GM12878 (cell line): ENCODE data around the gene MARCHF4. TPM values are rescaled to one million over a fixed set of nuclear protein-coding genes. Genes with fewer than 3 reads are reported as not detected.
"Not testable (repeated sequence)": the region's sequence is repeated elsewhere in the genome, so short reads cannot be mapped to it uniquely, and the experiment has no call there.

Experiments
- ATAC-seq: fragments of 200-7000 bp; cut with Tn5 transposase; 3 replicates; pipeline ENCODE4 v1.9.1; 2020; ENCODE audit warnings: mild to moderate bottlenecking, moderate library complexity
- BruUV-seq: library from RNA; stranded (reverse); fragments of 400-500 nt; replicated peaks from 2 replicates; lab custom pipeline; 2021; lab: Mats Ljungman, UMichigan
- CTCF ChIA-PET: fragments of 300-600 bp; sonication (Branson Sonifier 250); formaldehyde crosslinking; extraction: SDS; loops from one replicate; lab custom pipeline; 2021; ENCODE audit warnings: inconsistent platforms; lab: Yijun Ruan, JAX
- POLR2A ChIA-PET: fragments of 350-600 bp; formaldehyde crosslinking; extraction: SDS; loops from one replicate; lab custom pipeline; 2021; ENCODE audit warnings: inconsistent platforms; lab: Charles Lee
- RAD21 ChIA-PET: fragments of 300-600 bp; sonication (Branson Sonifier 250); formaldehyde crosslinking; loops from one replicate; lab custom pipeline; 2023; ENCODE audit warnings: antibody characterized with exemption; ENCODE audit not compliant: unreplicated experiment; lab: Charles Lee
- SMC1A ChIA-PET: fragments of 300-600 bp; sonication (Branson Sonifier 250); formaldehyde crosslinking; loops from one replicate; lab custom pipeline; 2023; ENCODE audit not compliant: unreplicated experiment, uncharacterized antibody; lab: Charles Lee
- DNase-seq: peaks from one replicate; pipeline ENCODE4 v3.0.0-alpha.2; 2011; ENCODE audit warnings: low read depth, low spot score
- FAIRE-seq: peaks from 3 replicates; lab custom pipeline; 2011; peaks lifted over from hg19 to GRCh38; lab: Jason Lieb, UNC
- H2AFZ ChIP-seq: 2 replicates; pipeline ENCODE4 v1.6.0; 2011; ENCODE audit warnings: low read depth, low read length, control low read depth; ENCODE audit not compliant: control insufficient read depth
- H3K27ac ChIP-seq: 2 replicates; pipeline ENCODE4 v1.5.1; 2011; ENCODE audit warnings: control low read depth; ENCODE audit not compliant: control insufficient read depth, insufficient read depth
- H3K27me3 ChIP-seq, 2 experiments: replicated peaks in 1 of 2; 2 replicates each; pipeline versions ENCODE4 v1.6.0 to v1.6.1; 2011; ENCODE audit warnings: low read length in 1 of 2; ENCODE audit not compliant: control insufficient read depth in 2 of 2, insufficient read depth in 2 of 2
- H3K36me3 ChIP-seq, 2 experiments: 2 replicates each; pipeline ENCODE4 v1.5.1; 2011; ENCODE audit warnings: low read length in 1 of 2; ENCODE audit not compliant: control insufficient read depth in 2 of 2, insufficient read depth in 2 of 2
- H3K4me1 ChIP-seq: 2 replicates; pipeline ENCODE4 v1.6.1; 2011; ENCODE audit warnings: mild to moderate bottlenecking, low read length, moderate library complexity, mixed read lengths; ENCODE audit not compliant: control insufficient read depth, insufficient read depth
- H3K4me2 ChIP-seq: 2 replicates; pipeline ENCODE4 v1.6.0; 2011; ENCODE audit warnings: control low read depth; ENCODE audit not compliant: control insufficient read depth, insufficient read depth
- H3K4me3 ChIP-seq: fragments of 200-600 bp; sonication (generic); 2 replicates; pipeline ENCODE4 v1.5.1; 2016
- H3K79me2 ChIP-seq: 2 replicates; pipeline ENCODE4 v1.6.0; 2011; ENCODE audit warnings: low read length; ENCODE audit not compliant: control insufficient read depth, insufficient read depth
- H3K9ac ChIP-seq: 2 replicates; pipeline ENCODE4 v1.8.0; 2011; ENCODE audit warnings: low read length, control low read depth, mixed read lengths; ENCODE audit not compliant: control insufficient read depth, insufficient read depth
- H3K9me3 ChIP-seq: replicated peaks from 3 replicates; pipeline ENCODE4 v1.5.1; 2011; ENCODE audit warnings: mild to moderate bottlenecking, low read length; ENCODE audit not compliant: control insufficient read depth, insufficient read depth
- H4K20me1 ChIP-seq: 2 replicates; pipeline ENCODE4 v1.6.0; 2011; ENCODE audit not compliant: control insufficient read depth, insufficient read depth
- CTCF ChIP-seq, 3 experiments: IDR thresholded peaks in 2 of 3; conservative IDR thresholded peaks in 1 of 3; 2 replicates each; pipeline ENCODE4 v1.5.1; 2011; ENCODE audit warnings: low read depth in 3 of 3, low read length in 3 of 3, mild to moderate bottlenecking in 3 of 3, control low read depth in 2 of 3, moderate library complexity in 2 of 3, inconsistent platforms in 1 of 3, mixed read lengths in 1 of 3; ENCODE audit not compliant: control insufficient read depth in 2 of 3, insufficient read depth in 1 of 3; ENCODE audit errors: extremely low read depth in 1 of 3
- E2F8 ChIP-seq: fragments of 450-650 bp; IDR thresholded peaks from 2 replicates; pipeline ENCODE4 v1.6.1; 2018; ENCODE audit warnings: mild to moderate bottlenecking, low read depth, moderate library complexity; ENCODE audit not compliant: partially characterized antibody
- EZH2 ChIP-seq: IDR thresholded peaks from 2 replicates; pipeline ENCODE4 v1.6.1; 2012; ENCODE audit warnings: low read depth, mild to moderate bottlenecking, control low read depth, inconsistent platforms, low read length, borderline replicate concordance; ENCODE audit not compliant: control insufficient read depth
- GATAD2B ChIP-seq: fragments of 450-650 bp; conservative IDR thresholded peaks from 2 replicates; pipeline ENCODE4 v1.6.1; 2017; ENCODE audit warnings: low read depth, mild to moderate bottlenecking, moderate library complexity
- MXI1 ChIP-seq: fragments of 150-350 bp; IDR thresholded peaks from 2 replicates; pipeline ENCODE4 v1.6.1; 2011; ENCODE audit warnings: low read depth, mild to moderate bottlenecking, inconsistent platforms, low read length, improper control_type of control experiment
- NBN ChIP-seq: fragments of 450-650 bp; IDR thresholded peaks from 2 replicates; pipeline ENCODE4 v1.6.1; 2016
- RELB ChIP-seq: fragments of 450-650 bp; IDR thresholded peaks from 2 replicates; pipeline ENCODE4 v1.6.1; 2017; ENCODE audit warnings: low read depth, mild to moderate bottlenecking, moderate library complexity
- WGBS: methylation state at CpG from one replicate; pipeline ENCODE4 v1.1.6; 2016; ENCODE audit warnings: low lambda C conversion rate; ENCODE audit not compliant: insufficient replicate concordance, insufficient coverage; ENCODE audit errors: missing lambda C conversion rate; 5-methylcytosine and 5-hydroxymethylcytosine counted together
- in situ Hi-C: fragments of 300-500 bp; cut with MboI; formaldehyde crosslinking; loops from 9 replicates; pipeline ENCODE4 v1.14.3; 2018; ENCODE audit warnings: mixed read lengths
- intact Hi-C: fragments of 100-400 bp; cut with micrococcal nuclease; formaldehyde crosslinking; loops from one replicate; pipeline ENCODE4 v1.14.2; 2022; ENCODE audit not compliant: unreplicated experiment
- polyA plus RNA-seq, 11 experiments: library from polyadenylated mRNA; depleted of rRNA in 4 of 11; unstranded in 6 of 11; stranded (reverse) in 5 of 11; fragments of >200 nt; fragmentation: Nextera tagmentation in 4 of 11; fragmentation: Illumina TruSeq in 1 of 11; extraction: Ambion mirVana in 4 of 11; extraction: Trizol in 1 of 11; gene quantifications; 1 replicate in 1 of 11; 2 replicates in 10 of 11; pipeline versions ENCODE4 v1.2.1 to v1.2.3, GENCODE V29; 2011 to 2016; ENCODE audit warnings: inconsistent platforms in 2 of 11, missing spikeins in 2 of 11, low read depth in 1 of 11
- total RNA-seq, 4 experiments: library from RNA; depleted of rRNA in 3 of 4; stranded (reverse); fragments of >200 nt in 3 of 4; fragmentation: Illumina TruSeq in 1 of 4; extraction: Trizol in 1 of 4; gene quantifications; 2 replicates each; pipeline versions ENCODE4 v1.2.1 to v1.2.3, GENCODE V29; 2013 to 2021

The MARCHF4 gene
- total and polyA plus RNA-seq, 10 of the 15 experiments (the other 5 are each of a cell fraction or from before 2014, with no cell fraction given) = not detected

GRCh38 chr2:216387262-216387661 is 15.0 kb upstream of the MARCHF4 start (continued):
- TF ChIP-seq CTCF (IDR thresholded peaks at IDR 0.05 in 2 of 3, conservative IDR thresholded peaks at IDR 0.05 in 1 of 3; ENCODE audit: control insufficient read depth in 2 of 3, extremely low read depth in 1 of 3, insufficient read depth in 1 of 3, low read depth in 3 of 3, low read length in 3 of 3) (no peak), RELB (no peak)
- TF ChIP-seq, all 136 proteins: peak for 0

GRCh38 chr2:216385478-216385877 is 13.2 kb upstream of the MARCHF4 start:
- ChIA-PET CTCF (no interaction called here), RAD21 (no interaction called here), SMC1A (no interaction called here), POLR2A (no interaction called here)
- in situ Hi-C loops (no loop called here), intact Hi-C loops (no loop called here)
- Histone ChIP-seq H3K4me2 (no peak overlapping the region), H3K27ac (no peak overlapping the region), H3K36me3 (no peaks in the 10 kb centered on the region), H3K27me3 (no peaks in the 10 kb centered on the region), H3K9ac (no peak overlapping the region), H3K79me2 (no peaks in the 10 kb centered on the region), H3K9me3 (no peaks in the 10 kb centered on the region), H2AFZ (no peak overlapping the region), H3K4me1 (no peaks in the 10 kb centered on the region), H3K4me3 (no peak overlapping the region), H4K20me1 (no peaks in the 10 kb centered on the region)
- no peak for FAIRE-seq
- BruUV-seq = no TSS peak
- DNase-seq = no peak
- no peak for ATAC-seq
- TF ChIP-seq MXI1 (no peak), NBN (no peak), GATAD2B (no peak), EZH2 (no peak), E2F8 (no peak)
- WGBS = 27% methylated on average over 2 of the region's 2 CpGs

- H3K79me2 ChIP-seq, H3K4me2 ChIP-seq, SMC1A ChIA-PET, H2AFZ ChIP-seq, intact Hi-C loops, H3K4me3 ChIP-seq, H3K9me3 ChIP-seq, H3K27ac ChIP-seq, ATAC-seq, BruUV-seq, DNase-seq, CTCF ChIA-PET, FAIRE-seq, RAD21 ChIA-PET, in situ Hi-C loops, H3K4me1 ChIP-seq, H3K27me3 ChIP-seq, H3K36me3 ChIP-seq, H4K20me1 ChIP-seq, POLR2A ChIA-PET, H3K9ac ChIP-seq: not testable (repeated sequence)
- 3% methylated on average over 2 of the region's 2 CpGs for WGBS
Observed at GRCh38 chr2:216384409-216384808, 12.1 kb upstream of the MARCHF4 start.
